ENCODE data around the gene IFIT1B.

DNA sequence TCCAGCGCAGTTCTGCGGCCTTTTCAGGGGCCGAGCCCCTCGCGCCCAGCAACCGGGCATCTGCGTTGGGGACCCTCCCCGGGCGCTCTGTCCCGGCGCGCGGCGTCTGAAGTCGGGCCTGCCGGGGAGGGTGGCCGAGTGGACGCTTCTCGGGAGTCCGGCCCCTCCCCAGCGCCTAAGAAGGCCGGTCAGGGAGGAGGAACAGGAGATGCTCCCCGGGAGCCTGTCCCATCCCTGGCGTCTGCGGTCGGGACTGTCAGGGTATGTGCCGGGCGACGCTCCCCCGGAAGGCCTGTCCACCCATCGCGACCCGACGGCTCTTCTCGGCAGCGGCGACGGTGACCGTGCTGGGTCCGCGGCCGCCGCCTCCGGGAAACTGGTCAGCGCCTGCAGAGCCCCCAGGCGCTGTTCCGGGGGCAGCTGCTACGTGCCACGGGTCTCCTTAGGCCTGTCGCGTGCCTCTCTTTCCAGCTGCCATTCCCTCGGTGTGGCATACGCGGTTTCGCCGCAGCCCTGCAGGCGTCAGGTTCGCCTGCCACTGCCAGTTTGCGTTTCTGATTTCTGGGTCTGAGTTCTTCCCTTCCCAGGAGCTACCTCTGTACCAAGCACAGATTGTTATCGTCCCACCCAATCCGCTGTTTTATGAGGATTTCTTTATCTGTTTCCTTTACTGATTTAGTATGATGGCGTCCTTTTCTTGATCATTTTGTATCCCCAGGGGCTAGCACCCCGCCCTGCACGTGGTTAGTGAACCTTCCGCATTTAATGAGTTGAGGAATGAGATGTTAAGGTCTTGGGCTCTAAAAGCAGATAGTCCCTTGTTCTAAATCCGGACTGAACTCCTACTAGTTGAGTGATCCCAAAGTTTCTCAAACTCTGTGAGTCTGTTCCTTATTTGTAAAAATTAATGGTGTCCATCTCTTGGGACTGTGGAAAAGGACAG, 37.3 kb downstream of the IFIT1B start:
- TF ChIP-seq, protein P1, sequence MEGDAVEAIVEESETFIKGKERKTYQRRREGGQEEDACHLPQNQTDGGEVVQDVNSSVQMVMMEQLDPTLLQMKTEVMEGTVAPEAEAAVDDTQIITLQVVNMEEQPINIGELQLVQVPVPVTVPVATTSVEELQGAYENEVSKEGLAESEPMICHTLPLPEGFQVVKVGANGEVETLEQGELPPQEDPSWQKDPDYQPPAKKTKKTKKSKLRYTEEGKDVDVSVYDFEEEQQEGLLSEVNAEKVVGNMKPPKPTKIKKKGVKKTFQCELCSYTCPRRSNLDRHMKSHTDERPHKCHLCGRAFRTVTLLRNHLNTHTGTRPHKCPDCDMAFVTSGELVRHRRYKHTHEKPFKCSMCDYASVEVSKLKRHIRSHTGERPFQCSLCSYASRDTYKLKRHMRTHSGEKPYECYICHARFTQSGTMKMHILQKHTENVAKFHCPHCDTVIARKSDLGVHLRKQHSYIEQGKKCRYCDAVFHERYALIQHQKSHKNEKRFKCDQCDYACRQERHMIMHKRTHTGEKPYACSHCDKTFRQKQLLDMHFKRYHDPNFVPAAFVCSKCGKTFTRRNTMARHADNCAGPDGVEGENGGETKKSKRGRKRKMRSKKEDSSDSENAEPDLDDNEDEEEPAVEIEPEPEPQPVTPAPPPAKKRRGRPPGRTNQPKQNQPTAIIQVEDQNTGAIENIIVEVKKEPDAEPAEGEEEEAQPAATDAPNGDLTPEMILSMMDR (conservative IDR thresholded peaks at IDR 0.05; ENCODE audit: low read depth, low read length) = no peak
- no peak for TF ChIP-seq EZH2 (IDR thresholded peaks at IDR 0.05; ENCODE audit: borderline replicate concordance, low read depth, low read length, poor library complexity, severe bottlenecking)

All from A673 (cell line).